ENCODE measurements around the gene CBX7. TPM values are rescaled to one million over a fixed set of nuclear protein-coding genes. Genes with fewer than 3 reads are reported as not detected.
A peak's percentile ranks its signal among the peaks of the same experiment; 100 is the strongest.

CBX7 gene
- 1 to 10 TPM; 7.5 to 8.2 (median 7.7) TPM for polyA plus RNA-seq (ENCODE audit: insufficient read length in 3 of 3)

GRCh38 chr22:39152511-39153219 is at the start of gene CBX7:
Gene CBX7 (minus strand): TSS chr22:39152680. CDS start chr22:39152444, 236 bp downstream.
- DNase-seq (ENCODE audit: low read depth in 3 of 3, low spot score in 2 of 3): no peak

- DNase-seq (ENCODE audit: low read depth in 3 of 3, low spot score in 2 of 3): no peak
Measured at GRCh38 chr22:39197578-39197977, 45.1 kb upstream of the CBX7 start.

- DNase-seq (ENCODE audit: low read depth in 3 of 3, low spot score in 2 of 3): no peak
Measured at GRCh38 chr22:39194098-39194497, 41.6 kb upstream of the CBX7 start.

- no peak for DNase-seq (ENCODE audit: low read depth in 3 of 3, low spot score in 2 of 3)
Measured at GRCh38 chr22:39188809-39189208, 36.3 kb upstream of the CBX7 start.

- DNase-seq (ENCODE audit: low read depth in 3 of 3, low spot score in 2 of 3): peak in 1 of 3 donors; percentile 34
Measured at GRCh38 chr22:39185601-39186012, 33.1 kb upstream of the CBX7 start.

- no peak for DNase-seq (ENCODE audit: low read depth in 3 of 3, low spot score in 2 of 3)
Measured at GRCh38 chr22:39184586-39185577, 32.4 kb upstream of the CBX7 start.

- no peak for DNase-seq (ENCODE audit: low read depth in 3 of 3, low spot score in 2 of 3)
Measured at GRCh38 chr22:39183991-39184585, 31.6 kb upstream of the CBX7 start.

GRCh38 chr22:39182478-39183030 is 30.1 kb upstream of the CBX7 start:
- DNase-seq (ENCODE audit: low read depth in 3 of 3, low spot score in 2 of 3): no peak

- no peak for DNase-seq (ENCODE audit: low read depth in 3 of 3, low spot score in 2 of 3)
Measured at GRCh38 chr22:39181778-39182177, 29.3 kb upstream of the CBX7 start.

- DNase-seq (ENCODE audit: low read depth in 3 of 3, low spot score in 2 of 3): no peak
Measured at GRCh38 chr22:39181356-39181755, 28.9 kb upstream of the CBX7 start.

GRCh38 chr22:39179841-39180335 is 27.4 kb upstream of the CBX7 start:
- DNase-seq (ENCODE audit: low read depth in 3 of 3, low spot score in 2 of 3): no peak

GRCh38 chr22:39179401-39179827 is 26.9 kb upstream of the CBX7 start:
- no peak for DNase-seq (ENCODE audit: low read depth in 3 of 3, low spot score in 2 of 3)

- no peak for DNase-seq (ENCODE audit: low read depth in 3 of 3, low spot score in 2 of 3)
Measured at GRCh38 chr22:39178206-39179111, 26.0 kb upstream of the CBX7 start.

- no peak for DNase-seq (ENCODE audit: low read depth in 3 of 3, low spot score in 2 of 3)
Measured at GRCh38 chr22:39177791-39178190, 25.3 kb upstream of the CBX7 start.

- DNase-seq (ENCODE audit: low read depth in 3 of 3, low spot score in 2 of 3): no peak
Measured at GRCh38 chr22:39177456-39177775, 24.9 kb upstream of the CBX7 start.

GRCh38 chr22:39176714-39177455 is 24.4 kb upstream of the CBX7 start:
- no peak for DNase-seq (ENCODE audit: low read depth in 3 of 3, low spot score in 2 of 3)

- peak in 1 of 3 donors; percentile 70 for DNase-seq (ENCODE audit: low read depth in 3 of 3, low spot score in 2 of 3)
Measured at GRCh38 chr22:39176143-39176713, 23.7 kb upstream of the CBX7 start.

GRCh38 chr22:39175353-39176142 is 23.1 kb upstream of the CBX7 start:
- no peak for DNase-seq (ENCODE audit: low read depth in 3 of 3, low spot score in 2 of 3)

Measured in right renal cortex interstitium (tissue), 3 donors.